Pancreas (tissue), 10 donors: ENCODE measurements around the gene GSTM4. TPM values are rescaled to one million over a fixed set of nuclear protein-coding genes. Genes with fewer than 3 reads are reported as not detected.
"Not testable (repeated sequence)": the region's sequence is repeated elsewhere in the genome, so short reads cannot be mapped to it uniquely, and the experiment has no call there.

Experiments
- ATAC-seq, 4 donors: fragments of 200-7000 bp; cut with Tn5 transposase; one replicate each; pipeline versions ENCODE4 v1.8.0 to v1.9.1; 2020; ENCODE audit warnings: mild to moderate bottlenecking in 4 of 4, moderate library complexity in 4 of 4
- DNase-seq, 6 donors: peaks; one replicate each; pipeline ENCODE4 v3.0.0-alpha.2; 2020
- FAIRE-seq: peaks from 2 replicates; lab custom pipeline; 2012; peaks lifted over from hg19 to GRCh38; lab: Jason Lieb, UNC
- H3K27ac ChIP-seq, 4 donors: fragments of 200-600 bp; sonication (generic); 1 replicate in 3 of 4; 2 replicates in 1 of 4; pipeline versions ENCODE4 v1.5.0 to v1.8.0; 2020
- H3K27me3 ChIP-seq, 4 donors: fragments of 200-600 bp; one replicate each; pipeline ENCODE4 v1.8.0; 2021
- H3K36me3 ChIP-seq, 3 donors: fragments of 200-600 bp; sonication (generic) in 1 of 3; one replicate each; pipeline versions ENCODE4 v1.5.0 to v1.8.0; 2020 to 2021
- H3K4me1 ChIP-seq, 3 donors: fragments of 200-600 bp; one replicate each; pipeline ENCODE4 v1.8.0; 2021
- H3K4me3 ChIP-seq, 4 donors: fragments of 200-600 bp; sonication (generic) in 2 of 4; one replicate each; pipeline versions ENCODE4 v1.5.0 to v1.8.0; 2020 to 2021
- H3K9me3 ChIP-seq, 4 donors: fragments of 200-600 bp; one replicate each; pipeline ENCODE4 v1.8.0; 2021
- CTCF ChIP-seq, 4 donors: fragments of 200-600 bp; sonication (generic) in 3 of 4; IDR thresholded peaks; one replicate each; pipeline versions ENCODE4 v1.5.0 to v1.8.0; 2021; ENCODE audit warnings: antibody characterized with exemption in 4 of 4
- WGBS, 2 donors: extraction: QIAGEN DNeasy Blood & Tissue Kit; methylation state at CpG; one replicate each; pipeline ENCODE4 v1.1.7; 2013; 5-methylcytosine and 5-hydroxymethylcytosine counted together
- intact Hi-C, 3 donors: fragments of 100-400 bp; cut with DNase I; formaldehyde crosslinking; loops; one replicate each; pipeline versions ENCODE4 v1.11.1 to v1.14.2; 2022
- polyA plus RNA-seq, 2 donors: library from polyadenylated mRNA; stranded (reverse); fragments of 200-250 nt; gene quantifications; one replicate each; pipeline ENCODE4 v1.2.3, GENCODE V29; 2013
- total RNA-seq, 6 donors: library from RNA; stranded (reverse); fragmentation: NEBNext Ultra II Directional in 4 of 6; extraction: Animal tissue kit (Norgen Biotek cat#: 25700) in 4 of 6; gene quantifications; one replicate each; pipeline versions ENCODE4 v1.2.1 to v1.2.4, GENCODE V29; 2021 to 2023
- donor health status: healthy with polysubstance abuse.
- donor health status: DM: no; HTN: no; CAD: no; lungs with moderate emphysema.
- donor health status: DM: no; HTN: no; CAD: no.
- donor health status: control.
- donor health status: control.
- donor health status: Bipolar disorder and iron deficiency.
- donor health status: DM: yes; HTN: yes; CAD: no.
- donor health status: DM: no; HTN: no; CAD: no.
- donor health status: DM: no; HTN: no; CAD: no.
- donor health status: DM: yes; HTN: yes; CAD: no.

Gene GSTM4
- total and polyA plus RNA-seq, 8 donors = 13.4 to 36.6 (median 19.8) TPM

- H3K27me3 ChIP-seq, intact Hi-C loops, H3K4me3 ChIP-seq, H3K9me3 ChIP-seq, H3K4me1 ChIP-seq, ATAC-seq, H3K27ac ChIP-seq, H3K36me3 ChIP-seq, DNase-seq, FAIRE-seq: not testable (repeated sequence)
- WGBS, 2 donors = 75 to 79% methylated on average over 2 to 4 of the region's 4 CpGs
Observed at GRCh38 chr1:109685890-109686289, 30.0 kb downstream of the GSTM4 start.

- peak overlapping the region in 1 of 4 donors; percentile 87 for H3K27ac ChIP-seq
- H3K36me3 ChIP-seq, H3K27me3 ChIP-seq, DNase-seq, H3K4me1 ChIP-seq, H3K9me3 ChIP-seq, FAIRE-seq, intact Hi-C loops: not testable (repeated sequence)
- peak overlapping the region in 1 of 4 donors; percentile 54 for H3K4me3 ChIP-seq
- peak in 2 of 4 donors; percentile 1 to 21 for ATAC-seq
- WGBS, 2 donors = 38 to 47% methylated on average over 6 to 11 of the region's 11 CpGs
Observed at GRCh38 chr1:109687109-109687508, 31.2 kb downstream of the GSTM4 start.

GRCh38 chr1:109687641-109688499 is 32.0 kb downstream of the GSTM4 start, which contains the start of gene GSTM1:
GSTM1 (plus strand) TSS chr1:109687817; CDS start chr1:109687874, 57 bp downstream.
- peak in 2 of 4 donors; percentile 98 to 99 for ATAC-seq
- no peak for FAIRE-seq
- Histone ChIP-seq H3K27me3 (no peaks in the 10 kb centered on the region), H3K27ac (peak within 1 kb of the TSS in 1 of 4 donors; percentile 87), H3K4me3 (peak within 1 kb of the TSS in 2 of 4 donors; percentile 12 to 54), H3K36me3 (no peaks in the 10 kb centered on the region), H3K4me1 (no peaks in the 10 kb centered on the region), H3K9me3 (no peaks in the 10 kb centered on the region)
- DNase-seq = peak in 3 of 6 donors; percentile 79 to 92 (median 91)
- no peak for TF ChIP-seq CTCF (IDR thresholded peaks at IDR 0.05)
- intact Hi-C loops = no loop called here
- WGBS, 2 donors = 0 to 2% methylated on average over 23 to 46 of the region's 46 CpGs

- no peak for DNase-seq
- no peaks in the 10 kb centered on the region for H3K27me3 ChIP-seq
- no peak overlapping the region for H3K27ac ChIP-seq
- H3K9me3 ChIP-seq = no peaks in the 10 kb centered on the region
- no peak for TF ChIP-seq CTCF (IDR thresholded peaks at IDR 0.05)
- no peak for ATAC-seq
- FAIRE-seq = no peak
- no peaks in the 10 kb centered on the region for H3K4me1 ChIP-seq
- 36 to 45% methylated on average over 6 of the region's 6 CpGs for WGBS, 2 donors
- intact Hi-C loops = no loop called here
- H3K36me3 ChIP-seq = no peaks in the 10 kb centered on the region
- H3K4me3 ChIP-seq = no peak overlapping the region
Observed at GRCh38 chr1:109689844-109690405, 34.0 kb downstream of the GSTM4 start.

- Histone ChIP-seq H3K4me1 (no peaks in the 10 kb centered on the region), H3K9me3 (no peaks in the 10 kb centered on the region), H3K36me3 (no peaks in the 10 kb centered on the region), H3K4me3 (no peak overlapping the region), H3K27ac (no peak overlapping the region), H3K27me3 (no peaks in the 10 kb centered on the region)
- ATAC-seq (peak in 2 of 4 donors; percentile 24 to 73), DNase-seq (peak in 1 of 6 donors; percentile 71), FAIRE-seq (no peak)
- WGBS, 2 donors = 25 to 35% methylated on average over 5 to 6 of the region's 6 CpGs
- intact Hi-C loops = no loop called here
- TF ChIP-seq CTCF (IDR thresholded peaks at IDR 0.05) = no peak
Observed at GRCh38 chr1:109691759-109692158, 35.9 kb downstream of the GSTM4 start.

GRCh38 chr1:109694400-109694799 is 38.5 kb downstream of the GSTM4 start:
- not testable (repeated sequence) for ATAC-seq, FAIRE-seq
- 88 to 90% methylated on average over 4 to 5 of the region's 5 CpGs for WGBS, 2 donors

GRCh38 chr1:109695138-109695537 is 39.2 kb downstream of the GSTM4 start:
- intact Hi-C loops, H3K36me3 ChIP-seq, H3K4me1 ChIP-seq, H3K27ac ChIP-seq, H3K9me3 ChIP-seq, H3K4me3 ChIP-seq, FAIRE-seq, H3K27me3 ChIP-seq, DNase-seq, ATAC-seq: not testable (repeated sequence)
- WGBS, 2 donors = 86 to 87% methylated on average over 3 of the region's 3 CpGs

More at GRCh38 chr1:109694400-109694799, 38.5 kb downstream of the GSTM4 start:
- DNase-seq, H3K4me3 ChIP-seq, H3K27ac ChIP-seq, H3K9me3 ChIP-seq, H3K27me3 ChIP-seq, H3K36me3 ChIP-seq, intact Hi-C loops, H3K4me1 ChIP-seq: not testable (repeated sequence)
